Activated CD4-positive, alpha-beta T cell treated with anti-CD3 and anti-CD28 coated beads for 36 hours (primary cell): ENCODE measurements around the gene AP3S1. TPM values are rescaled to one million over a fixed set of nuclear protein-coding genes. Genes with fewer than 3 reads are reported as not detected.
A peak's percentile ranks its signal among the peaks of the same experiment; 100 is the strongest.

Experiments
- ATAC-seq: fragments of 200-7000 bp; cut with Tn5 transposase; one replicate; pipeline ENCODE4 v1.10.0; 2021; ENCODE audit warnings: mild to moderate bottlenecking, moderate library complexity
- CTCF ChIA-PET: fragments of 350-600 bp; sonication (Branson Sonifier 250); formaldehyde crosslinking; loops from one replicate; lab custom pipeline; 2021; ENCODE audit warnings: antibody characterized with exemption; lab: Charles Lee
- POLR2A ChIA-PET: fragments of 350-600 bp; sonication (Branson Sonifier 250); formaldehyde crosslinking; loops from one replicate; lab custom pipeline; 2021; ENCODE audit warnings: antibody characterized with exemption, inconsistent platforms; lab: Charles Lee
- DNase-seq: peaks from one replicate; pipeline ENCODE4 v3.0.0-alpha.2; 2020
- H3K27ac Mint-ChIP-seq: one replicate; pipeline ENCODE4 v1.8.0; 2021; ENCODE audit warnings: mixed read lengths
- H3K27me3 Mint-ChIP-seq: one replicate; pipeline ENCODE4 v1.8.0; 2021; ENCODE audit warnings: mixed read lengths
- H3K36me3 Mint-ChIP-seq: one replicate; pipeline ENCODE4 v1.8.0; 2021; ENCODE audit warnings: low read depth, mixed read lengths
- H3K4me1 Mint-ChIP-seq: one replicate; pipeline ENCODE4 v1.8.0; 2021; ENCODE audit warnings: mixed read lengths
- H3K4me3 Mint-ChIP-seq: one replicate; pipeline ENCODE4 v1.8.0; 2021; ENCODE audit warnings: mild to moderate bottlenecking, moderate library complexity, mixed read lengths
- H3K9me3 Mint-ChIP-seq: one replicate; pipeline ENCODE4 v1.8.0; 2021; ENCODE audit warnings: low read depth, mixed read lengths
- intact Hi-C, 2 experiments: fragments of 100-400 bp; cut with DNase I in 1 of 2; cut with micrococcal nuclease in 1 of 2; formaldehyde crosslinking; loops; one replicate each; pipeline versions ENCODE4 v1.14.2 to v1.15.1; 2022 to 2024; cut with DNase I, micrococcal nuclease
- total RNA-seq, 2 experiments: library from RNA; stranded (reverse); gene quantifications; one replicate each; pipeline ENCODE4 v1.2.3, GENCODE V29; 2021

Gene AP3S1
- total RNA-seq, 2 experiments from 2014 or later = 84.5 to 91.6 TPM

DNA sequence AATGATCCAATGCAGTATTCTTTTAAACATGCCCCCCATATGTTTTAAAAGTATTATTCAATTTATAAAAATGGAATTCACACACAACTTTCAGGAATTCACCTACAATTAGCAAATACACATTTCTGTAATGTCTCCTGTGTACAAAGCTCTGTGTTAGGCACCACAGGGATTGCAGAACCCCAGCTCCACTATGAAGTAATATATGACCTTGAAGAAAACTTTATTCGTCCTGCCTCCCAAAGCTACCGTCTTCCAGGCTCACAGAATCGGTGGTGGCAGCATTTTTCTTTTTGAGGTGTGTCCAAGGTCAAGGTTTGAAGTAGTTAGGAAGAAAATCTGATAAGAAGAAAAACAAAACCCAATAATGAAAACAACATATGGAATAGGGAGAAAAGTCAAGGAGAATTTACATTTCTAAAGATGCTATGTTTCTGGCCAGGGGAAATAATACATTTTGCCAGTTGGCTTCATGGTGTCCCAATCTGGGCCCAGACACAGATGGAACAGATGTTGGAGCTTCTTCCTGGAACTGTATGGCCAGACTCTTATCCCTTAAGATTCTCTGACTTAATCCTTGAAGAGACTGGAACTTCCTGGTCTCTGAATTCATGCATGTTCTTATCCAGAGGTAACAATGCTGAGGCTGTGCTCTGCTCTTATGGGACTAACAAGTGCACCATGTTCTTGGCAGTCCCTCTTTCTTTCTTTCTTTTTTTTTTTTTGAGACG, 98.5 kb downstream of the AP3S1 start:
- DNase-seq (no peak), ATAC-seq (no peak)
- Mint-ChIP-seq H3K4me1 (no peaks in the 10 kb centered on the region), H3K4me3 (no peak overlapping the region), H3K9me3 (no peaks in the 10 kb centered on the region), H3K27me3 (peaks cover 7% of the 10 kb centered on the region), H3K36me3 (no peaks in the 10 kb centered on the region), H3K27ac (no peak overlapping the region)
- ChIA-PET CTCF (interaction anchor here (0.9 kb wide), 1 partner anchor 17 kb away, joined by 3 read pairs; no protein-coding TSS in a partner anchor), POLR2A (no interaction called here)
- intact Hi-C loops = no loop called here

DNA sequence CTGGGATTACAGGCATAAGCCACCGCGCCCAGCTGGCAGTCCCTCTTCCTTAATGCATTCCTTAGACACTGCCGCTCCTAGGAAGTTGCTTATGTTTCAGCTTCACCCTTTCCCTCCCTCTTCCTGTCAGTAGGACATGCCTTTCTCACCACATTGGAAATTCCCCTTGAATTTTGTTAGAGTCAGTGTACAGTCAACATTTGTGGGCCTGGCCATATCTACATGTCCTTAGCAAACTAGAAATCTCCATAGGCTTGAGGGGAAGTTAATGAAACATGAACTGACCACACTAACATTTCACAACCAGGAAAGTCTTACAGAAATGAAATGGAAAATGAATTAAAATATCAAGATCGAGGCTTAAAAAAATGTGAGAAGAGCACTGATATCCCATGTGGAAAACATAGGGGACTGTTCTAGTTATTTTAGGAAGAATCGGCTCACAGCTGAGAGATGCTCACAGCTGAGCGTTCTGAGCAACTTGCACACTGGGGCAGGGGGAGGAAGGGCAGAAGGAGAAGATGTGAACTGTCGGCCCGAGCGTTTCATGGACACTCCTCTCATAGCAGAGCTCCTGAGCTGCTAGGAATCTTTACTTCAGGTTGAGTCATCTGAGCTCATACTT, 99.4 kb downstream of the AP3S1 start:
- ATAC-seq = no peak
- intact Hi-C loops = no loop called here
- DNase-seq = no peak
- Mint-ChIP-seq H3K27ac (no peak overlapping the region), H3K36me3 (no peaks in the 10 kb centered on the region), H3K9me3 (no peaks in the 10 kb centered on the region), H3K4me3 (no peak overlapping the region), H3K4me1 (no peaks in the 10 kb centered on the region), H3K27me3 (peaks cover 7% of the 10 kb centered on the region)
- ChIA-PET CTCF (interaction anchor here (0.9 kb wide), 1 partner anchor 18 kb away, joined by 3 read pairs; no protein-coding TSS in a partner anchor), POLR2A (no interaction called here)

DNA sequence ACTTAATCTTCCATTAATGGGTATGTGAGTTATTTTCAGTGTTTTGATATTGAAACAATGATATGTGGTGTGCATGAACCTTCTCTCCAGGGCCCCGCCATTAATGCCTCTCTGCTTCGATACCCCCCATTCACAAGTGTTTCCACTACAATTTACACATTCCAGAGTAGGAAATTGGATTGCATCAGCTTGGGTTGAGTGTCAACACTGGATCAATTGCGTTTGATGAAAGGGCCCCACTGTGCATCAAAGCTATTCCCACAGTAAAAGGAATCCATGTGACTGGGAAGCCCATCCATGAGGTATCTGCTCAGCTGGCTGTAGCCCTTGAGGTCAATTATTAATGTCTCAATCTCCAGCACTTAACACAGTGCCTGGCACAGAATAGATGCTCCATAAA, 102.8 kb downstream of the AP3S1 start:
- no peaks in the 10 kb centered on the region for H3K36me3 Mint-ChIP-seq
- H3K9me3 Mint-ChIP-seq = no peaks in the 10 kb centered on the region
- ChIA-PET POLR2A (no interaction called here), CTCF (interaction anchor here (1.0 to 1.2 kb wide), 2 partner anchors 9 to 102 kb away, joined by 3 read pairs; no protein-coding TSS in a partner anchor)
- ATAC-seq (no peak), DNase-seq (no peak)
- no peak overlapping the region for H3K27ac Mint-ChIP-seq
- no peak overlapping the region for H3K4me3 Mint-ChIP-seq
- peaks cover 13% of the 10 kb centered on the region for H3K27me3 Mint-ChIP-seq
- no peaks in the 10 kb centered on the region for H3K4me1 Mint-ChIP-seq
- intact Hi-C loops = no loop called here

DNA sequence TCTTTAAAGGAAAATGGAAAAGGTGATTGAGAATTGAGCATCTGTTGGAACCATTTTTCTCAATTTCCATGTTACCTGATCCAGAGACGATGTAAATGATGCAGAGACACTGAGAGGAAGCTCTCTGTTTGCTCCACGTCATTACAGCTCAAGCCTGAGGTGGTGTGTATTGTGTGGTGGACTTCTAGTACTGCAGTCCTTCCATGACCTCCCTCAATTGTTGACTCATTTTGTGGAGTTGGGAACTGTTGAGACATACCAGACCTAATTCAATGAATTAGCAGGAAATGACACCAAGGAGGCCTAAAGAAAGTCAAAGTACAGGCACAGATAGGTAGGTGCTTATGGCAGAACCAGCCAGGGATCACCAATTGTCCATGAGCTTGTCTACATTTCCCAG, 104.9 kb downstream of the AP3S1 start:
- H3K27ac Mint-ChIP-seq = no peak overlapping the region
- no peak for ATAC-seq
- intact Hi-C loops = no loop called here
- H3K27me3 Mint-ChIP-seq = peaks cover 11% of the 10 kb centered on the region
- ChIA-PET CTCF (interaction anchor here (1.3 kb wide), 1 partner anchor 16 kb away, joined by 6 read pairs; the partner anchor contains the start of gene LVRN), POLR2A (no interaction called here)
- no peaks in the 10 kb centered on the region for H3K36me3 Mint-ChIP-seq
- no peak for DNase-seq
- no peaks in the 10 kb centered on the region for H3K4me1 Mint-ChIP-seq
- H3K9me3 Mint-ChIP-seq = no peaks in the 10 kb centered on the region
- H3K4me3 Mint-ChIP-seq = no peak overlapping the region

DNA sequence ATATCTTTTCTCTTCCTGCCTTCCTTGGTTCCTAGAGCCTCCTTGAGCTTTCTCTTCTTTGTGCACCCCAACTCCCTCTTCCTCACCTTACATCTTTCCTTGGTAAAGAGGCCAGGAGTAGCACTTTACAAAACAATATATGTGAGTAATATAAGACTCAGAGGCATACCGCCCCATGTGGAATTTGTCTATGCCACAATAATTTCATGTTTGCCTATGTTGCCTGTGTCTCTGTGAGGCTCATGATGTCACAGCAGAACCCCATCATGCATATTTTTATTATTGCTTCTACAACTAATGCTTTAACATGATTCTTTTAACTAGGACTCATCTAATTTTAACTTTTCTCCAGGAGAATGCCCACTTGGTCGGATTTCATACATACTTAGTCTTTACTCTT, 105.5 kb downstream of the AP3S1 start:
- intact Hi-C loops = no loop called here
- DNase-seq (no peak), ATAC-seq (no peak)
- Mint-ChIP-seq H3K36me3 (no peaks in the 10 kb centered on the region), H3K4me3 (no peak overlapping the region), H3K9me3 (no peaks in the 10 kb centered on the region), H3K4me1 (no peaks in the 10 kb centered on the region), H3K27ac (no peak overlapping the region), H3K27me3 (peaks cover 14% of the 10 kb centered on the region)
- ChIA-PET POLR2A (no interaction called here), CTCF (interaction anchor here (0.7 to 1.3 kb wide), 2 partner anchors 9 to 15 kb away, joined by 3 to 6 read pairs; partner anchors contain the start of gene LVRN)

DNA sequence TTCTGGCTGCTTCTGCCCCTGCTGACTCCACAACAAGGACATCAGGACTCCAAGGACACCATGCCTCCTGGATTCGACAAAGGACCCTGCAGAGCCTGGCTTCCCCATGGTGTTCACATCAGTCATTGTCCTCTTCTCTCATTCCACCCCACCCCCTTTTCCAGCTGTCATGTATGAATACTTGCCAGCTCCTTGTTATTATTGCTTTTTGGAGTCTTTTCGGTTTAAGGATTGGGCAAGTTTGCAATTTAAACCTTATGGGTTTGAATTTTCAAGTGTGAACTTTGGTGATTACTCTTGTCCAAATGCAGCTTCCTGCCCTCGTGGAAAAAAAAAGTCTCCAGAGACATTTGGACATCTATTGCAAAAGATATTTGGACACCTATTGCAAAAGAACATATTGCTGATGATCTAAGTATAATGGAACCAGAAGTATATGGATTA, 106.4 kb downstream of the AP3S1 start:
- ChIA-PET POLR2A (no interaction called here), CTCF (interaction anchor here (0.7 kb wide), 2 partner anchors 10 kb away, joined by 3 read pairs; no protein-coding TSS in a partner anchor)
- Mint-ChIP-seq H3K4me3 (no peak overlapping the region), H3K36me3 (no peaks in the 10 kb centered on the region), H3K27ac (no peak overlapping the region), H3K9me3 (no peaks in the 10 kb centered on the region), H3K4me1 (no peaks in the 10 kb centered on the region), H3K27me3 (peaks cover 15% of the 10 kb centered on the region)
- intact Hi-C loops = no loop called here
- ATAC-seq (no peak), DNase-seq (no peak)

DNA sequence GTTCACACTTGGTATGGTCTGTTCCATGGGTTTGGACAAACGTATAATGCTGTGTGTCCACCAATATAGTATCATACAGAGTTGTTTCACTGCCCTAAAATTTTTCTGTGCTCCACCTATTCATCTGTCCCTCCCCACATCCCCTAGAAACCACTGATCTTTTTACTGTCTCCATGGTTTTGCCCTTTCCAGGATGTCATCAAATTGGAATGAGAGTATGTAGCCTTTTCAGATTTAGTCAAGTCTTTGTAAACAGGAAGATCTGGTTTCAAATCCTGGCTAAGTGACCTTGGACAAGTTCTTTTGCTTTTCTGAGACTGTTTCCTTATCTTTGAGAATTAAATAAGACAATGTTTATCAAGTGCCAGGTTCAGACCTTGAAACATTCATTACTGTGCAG, 107.4 kb downstream of the AP3S1 start:
- intact Hi-C loops = no loop called here

DNA sequence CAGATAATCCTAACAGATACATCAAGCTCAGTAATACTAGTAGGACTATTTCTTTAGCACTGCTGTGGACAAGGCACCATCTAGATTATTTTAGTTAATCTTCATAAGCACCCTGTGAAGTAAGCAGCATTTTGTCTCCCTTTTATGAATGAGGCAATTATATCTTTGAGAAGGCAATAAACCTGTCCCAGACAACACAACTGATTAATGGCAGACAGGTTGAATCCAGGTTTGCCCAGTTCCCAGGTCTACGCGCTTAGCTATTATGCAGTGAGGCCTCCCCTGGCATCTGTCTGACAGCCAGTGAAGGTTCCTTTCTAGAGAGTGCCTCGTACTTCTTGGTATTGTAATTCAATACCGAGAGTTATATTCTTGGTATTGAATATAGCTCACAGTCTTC, 110.9 kb downstream of the AP3S1 start:
- intact Hi-C loops = no loop called here
- ATAC-seq (no peak), DNase-seq (no peak)
- Mint-ChIP-seq H3K9me3 (no peaks in the 10 kb centered on the region), H3K36me3 (no peaks in the 10 kb centered on the region), H3K4me1 (no peaks in the 10 kb centered on the region), H3K27ac (no peak overlapping the region), H3K4me3 (no peak overlapping the region), H3K27me3 (peaks cover 19% of the 10 kb centered on the region)
- ChIA-PET CTCF (no interaction called here), POLR2A (no interaction called here)

More for the DNA sequence above, 107.4 kb downstream of the AP3S1 start:
- DNase-seq = no peak
- H3K4me3 Mint-ChIP-seq = no peak overlapping the region
- H3K27me3 Mint-ChIP-seq = peaks cover 19% of the 10 kb centered on the region
- ChIA-PET POLR2A (no interaction called here), CTCF (no interaction called here)
- H3K9me3 Mint-ChIP-seq = no peaks in the 10 kb centered on the region
- no peaks in the 10 kb centered on the region for H3K36me3 Mint-ChIP-seq
- H3K4me1 Mint-ChIP-seq = no peaks in the 10 kb centered on the region
- ATAC-seq = no peak
- no peak overlapping the region for H3K27ac Mint-ChIP-seq

DNA sequence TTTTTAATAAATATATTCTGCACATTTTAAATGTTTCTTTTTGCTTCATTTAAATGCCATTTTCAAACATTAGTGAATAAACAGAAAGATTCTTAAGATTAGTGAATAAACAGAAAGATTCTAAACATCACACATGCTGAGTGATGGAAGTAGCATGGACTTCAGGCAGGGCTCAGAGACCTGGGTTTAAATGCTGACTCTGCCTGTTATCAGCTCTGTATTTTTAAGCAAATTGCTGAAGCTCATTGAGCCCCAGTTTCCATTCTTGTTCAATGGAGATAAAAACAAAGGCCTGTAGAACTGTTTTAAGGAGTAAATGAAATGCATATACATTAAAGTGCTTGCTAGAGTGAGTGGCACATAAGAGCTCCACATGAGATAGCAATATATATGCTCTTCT, 112.4 kb downstream of the AP3S1 start:
- Mint-ChIP-seq H3K4me1 (no peaks in the 10 kb centered on the region), H3K27me3 (peaks cover 25% of the 10 kb centered on the region), H3K36me3 (no peaks in the 10 kb centered on the region), H3K27ac (no peak overlapping the region), H3K9me3 (no peaks in the 10 kb centered on the region), H3K4me3 (no peak overlapping the region)
- POLR2A ChIA-PET = no interaction called here
- ATAC-seq = no peak
- intact Hi-C loops = no loop called here
- CTCF ChIA-PET = no interaction called here
- DNase-seq = no peak

DNA sequence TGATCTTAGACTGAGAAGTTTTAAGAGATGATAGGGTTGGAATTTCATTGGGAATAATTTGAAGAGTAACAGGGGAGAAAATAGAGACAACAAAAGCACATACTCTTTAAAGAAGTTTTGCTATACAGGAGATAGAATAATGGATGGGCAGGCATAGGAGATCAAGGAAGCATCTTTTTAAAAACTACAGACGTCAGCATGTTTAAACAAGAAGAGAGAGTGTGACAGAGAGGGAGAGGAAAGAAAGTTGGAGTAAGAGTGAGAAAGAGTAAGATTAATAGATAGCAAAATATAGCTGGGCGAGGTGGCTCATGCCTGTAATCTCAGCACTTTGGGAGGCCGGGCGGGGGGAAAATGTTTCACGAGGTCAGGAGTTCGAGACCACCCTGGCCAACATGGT, 115.2 kb downstream of the AP3S1 start:
- Mint-ChIP-seq H3K9me3 (no peaks in the 10 kb centered on the region), H3K4me3 (no peak overlapping the region), H3K27ac (no peak overlapping the region), H3K36me3 (no peaks in the 10 kb centered on the region), H3K27me3 (peaks cover 36% of the 10 kb centered on the region), H3K4me1 (peaks cover 7% of the 10 kb centered on the region)
- DNase-seq (no peak), ATAC-seq (no peak)
- CTCF ChIA-PET = no interaction called here
- intact Hi-C loops = no loop called here
- POLR2A ChIA-PET = no interaction called here

DNA sequence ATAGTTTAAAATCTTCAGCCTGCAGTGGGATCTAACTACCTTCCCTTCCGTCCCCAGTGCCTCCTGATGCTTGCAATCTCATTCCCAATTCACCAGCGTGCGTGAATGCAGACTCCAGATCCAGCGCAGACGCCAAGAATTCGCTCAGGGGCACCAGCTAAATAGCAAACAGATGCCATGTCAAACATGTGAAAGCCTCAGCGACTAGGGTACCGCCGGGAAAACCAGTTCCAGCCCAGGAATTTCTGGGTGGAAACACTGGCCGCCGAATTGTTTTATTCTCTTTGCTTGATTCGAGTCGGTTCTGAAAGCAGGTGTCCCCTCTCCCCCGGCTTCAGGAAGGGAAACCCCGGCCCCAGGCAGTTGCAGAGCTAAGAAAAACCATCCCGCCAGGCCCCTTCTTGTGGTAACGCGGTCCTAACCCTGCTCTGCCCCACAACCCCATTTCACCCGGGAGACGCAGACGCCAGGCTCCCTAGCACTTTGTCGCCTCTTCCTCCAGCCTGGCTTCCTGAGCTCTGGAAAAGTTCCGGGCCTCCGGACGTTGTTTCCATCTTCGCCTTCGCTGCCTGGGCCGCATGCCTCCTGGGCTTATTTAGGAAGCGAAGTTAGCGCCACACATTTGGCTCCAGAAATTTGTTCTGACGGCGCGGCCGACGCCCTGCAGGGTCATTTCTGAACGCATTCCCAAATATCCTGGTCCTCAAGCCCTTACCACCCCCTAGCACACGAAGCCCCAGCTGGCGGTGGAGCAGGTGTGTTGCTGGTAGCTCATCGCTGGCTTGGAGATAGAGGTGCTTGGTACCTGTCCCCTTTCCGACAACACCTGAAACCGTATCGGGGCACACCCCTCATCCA, 119.9 kb downstream of the AP3S1 start:
- H3K9me3 Mint-ChIP-seq = no peaks in the 10 kb centered on the region
- H3K4me1 Mint-ChIP-seq = peaks cover 8% of the 10 kb centered on the region
- ChIA-PET POLR2A (no interaction called here), CTCF (interaction anchor here (1.4 kb wide), 1 partner anchor 15 kb away, joined by 6 read pairs; no protein-coding TSS in a partner anchor)
- ATAC-seq = no peak
- intact Hi-C loops = no loop called here
- H3K27me3 Mint-ChIP-seq = peaks cover 50% of the 10 kb centered on the region
- H3K4me3 Mint-ChIP-seq = no peak overlapping the region
- DNase-seq = peak; percentile 7
- no peak overlapping the region for H3K27ac Mint-ChIP-seq
- no peaks in the 10 kb centered on the region for H3K36me3 Mint-ChIP-seq
